Stimulated activated CD8-positive, alpha-beta memory T cell treated with anti-CD3 and anti-CD28 coated beads, Interleukin-4, amount 100 ng/mL, for 48 hours (primary cell): ENCODE results near the gene TUBA4A.
A peak's percentile ranks its signal among the peaks of the same experiment; 100 is the strongest.
"Not testable (repeated sequence)": the region's sequence is repeated elsewhere in the genome, so short reads cannot be mapped to it uniquely, and the experiment has no call there.

Experiments used
- DNase-seq: peaks from one replicate; pipeline ENCODE4 v3.0.0-alpha.2; 2020

Gene TUBA4A

GRCh38 chr2:219209236-219210195, 44.2 kb downstream of the TUBA4A start:
- no peak for DNase-seq

GRCh38 chr2:219207884-219208740, 45.6 kb downstream of the TUBA4A start:
- DNase-seq = no peak

DNA sequence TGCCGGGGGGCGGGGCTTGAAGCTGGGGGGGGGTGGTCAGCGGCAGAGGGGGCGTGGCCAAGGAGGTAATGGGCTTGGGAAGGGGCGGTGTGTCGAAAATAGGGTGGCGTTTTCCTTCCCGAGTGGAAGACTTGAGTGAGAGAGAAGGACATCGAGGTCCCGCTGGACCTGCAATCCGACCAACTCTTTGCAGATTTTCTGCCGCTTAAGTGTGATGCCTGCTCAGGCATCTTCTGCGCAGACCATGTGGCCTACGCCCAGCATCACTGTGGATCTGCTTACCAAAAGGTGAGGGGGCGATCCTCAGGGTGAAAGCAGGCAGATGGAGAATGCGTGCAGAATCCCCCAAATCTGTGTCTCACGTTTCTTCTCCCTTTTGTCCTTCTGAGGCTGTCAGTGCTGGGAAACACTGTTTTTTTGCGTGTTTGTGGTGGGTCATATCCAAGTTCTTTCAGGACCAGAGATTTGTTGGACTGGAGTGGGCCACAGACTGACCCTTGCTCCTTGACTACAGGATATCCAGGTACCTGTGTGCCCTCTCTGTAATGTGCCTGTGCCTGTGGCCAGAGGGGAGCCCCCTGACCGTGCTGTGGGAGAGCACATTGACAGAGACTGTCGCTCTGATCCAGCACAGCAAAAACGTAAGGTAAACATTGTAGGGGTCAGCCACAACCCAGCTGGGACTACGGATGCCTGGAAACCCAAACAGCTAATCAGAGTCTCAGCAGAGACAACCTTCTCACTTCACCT, 46.4 kb downstream of the TUBA4A start:
- DNase-seq = no peak

DNA sequence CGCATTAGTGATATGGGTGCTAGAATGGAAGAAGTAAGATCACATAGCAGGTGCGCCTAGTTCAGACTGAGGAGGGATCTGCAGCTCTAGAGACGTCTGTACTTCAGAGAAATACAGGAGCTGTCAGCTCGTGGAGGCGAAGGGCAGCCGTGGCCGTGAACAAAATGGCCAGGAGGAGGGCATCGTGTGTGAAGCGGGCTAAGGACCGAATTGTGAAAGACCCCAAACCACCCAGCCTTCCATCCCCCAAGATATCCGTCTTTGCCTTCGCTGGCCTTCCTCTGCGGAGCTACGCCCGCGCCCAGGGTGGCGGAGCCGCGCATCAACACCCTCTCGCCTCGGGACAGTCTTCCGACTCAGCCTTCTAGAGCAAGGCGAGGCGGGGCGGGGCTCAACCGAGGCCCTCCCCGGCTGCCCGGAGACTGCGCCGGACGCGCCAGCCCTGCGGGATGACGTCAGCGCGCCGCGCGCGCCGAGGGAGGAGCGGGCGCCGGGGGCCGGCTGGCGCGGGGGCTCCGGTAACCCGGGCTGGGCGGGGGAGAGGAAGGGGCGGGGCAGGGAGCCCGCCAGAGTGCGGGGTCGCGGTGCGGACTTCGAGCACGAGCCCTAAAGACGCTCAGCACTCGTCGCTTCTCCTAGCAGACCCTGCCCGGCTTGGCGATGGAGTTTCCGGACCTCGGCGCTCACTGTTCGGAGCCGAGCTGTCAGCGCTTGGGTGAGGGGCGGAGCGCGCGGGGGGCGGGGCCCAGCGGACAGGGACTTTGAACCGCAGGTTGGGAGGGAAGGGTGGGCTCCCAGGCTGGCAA, 47.2 kb downstream of the TUBA4A start, which contains the start of gene ZFAND2B:
Gene ZFAND2B, plus strand, starts transcription at position 455 of the 806 bp plus-strand sequence. Its CDS starts 206 bp downstream, at position 661.
- DNase-seq = peak; percentile 95

DNA sequence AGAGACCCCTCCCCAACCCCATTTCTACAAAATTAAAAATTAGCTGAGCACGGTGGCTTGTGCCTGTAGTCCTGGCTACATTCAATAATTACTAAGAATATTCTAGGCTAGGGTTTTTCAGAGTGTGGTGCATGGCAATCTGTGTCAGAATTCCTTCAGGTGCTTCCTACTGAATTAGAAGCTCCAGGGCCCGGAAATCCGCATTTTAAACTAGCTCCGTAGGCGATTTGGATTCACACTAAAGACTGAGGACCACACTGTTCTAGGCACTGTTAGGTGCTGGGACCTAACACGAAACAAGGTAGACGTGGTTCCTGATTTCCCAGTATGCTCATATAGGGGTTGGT, 47.8 kb downstream of the TUBA4A start:
- no peak for DNase-seq

DNA sequence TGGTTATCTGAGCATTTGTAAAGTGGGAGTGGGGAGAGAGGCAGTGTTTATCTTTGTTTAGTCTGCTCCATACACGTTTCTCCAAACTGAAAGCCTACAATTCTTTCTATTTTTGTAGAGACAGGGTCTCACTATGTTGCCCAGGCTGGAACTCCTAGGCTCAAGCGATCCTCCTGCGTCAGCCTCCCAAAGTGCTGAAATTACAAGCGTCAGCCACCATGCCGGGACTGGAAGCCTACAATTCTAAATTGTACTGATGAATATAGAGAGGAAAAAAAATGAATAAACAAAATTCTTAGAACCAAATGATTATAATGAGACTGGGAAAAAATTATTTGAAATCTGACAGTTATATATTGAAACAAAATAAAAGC, 48.6 kb downstream of the TUBA4A start:
- DNase-seq = no peak

- no peak for DNase-seq
Measured at GRCh38 chr2:219204425-219205164, 49.1 kb downstream of the TUBA4A start.

DNA sequence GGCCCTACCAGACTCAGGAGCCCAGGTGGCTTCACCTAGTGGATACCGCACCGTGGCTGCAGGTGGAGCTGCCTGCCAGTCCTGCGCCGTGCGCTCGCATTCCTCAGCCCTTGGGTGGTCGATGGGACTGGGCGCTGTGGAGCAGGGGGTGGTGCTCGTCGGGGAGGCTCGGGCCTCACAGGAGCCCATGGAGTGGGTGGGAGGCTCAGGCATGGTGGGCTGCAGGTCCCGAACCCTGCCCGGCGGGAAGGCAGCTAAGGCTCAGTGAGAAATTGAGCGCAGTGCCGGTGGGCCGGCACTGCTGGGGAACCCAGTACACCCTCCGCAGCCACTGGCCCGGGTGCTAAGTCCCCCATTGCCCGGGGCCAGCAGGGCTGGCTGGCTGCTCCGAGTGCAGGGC, 52.4 kb downstream of the TUBA4A start:
- not testable (repeated sequence) for DNase-seq

DNA sequence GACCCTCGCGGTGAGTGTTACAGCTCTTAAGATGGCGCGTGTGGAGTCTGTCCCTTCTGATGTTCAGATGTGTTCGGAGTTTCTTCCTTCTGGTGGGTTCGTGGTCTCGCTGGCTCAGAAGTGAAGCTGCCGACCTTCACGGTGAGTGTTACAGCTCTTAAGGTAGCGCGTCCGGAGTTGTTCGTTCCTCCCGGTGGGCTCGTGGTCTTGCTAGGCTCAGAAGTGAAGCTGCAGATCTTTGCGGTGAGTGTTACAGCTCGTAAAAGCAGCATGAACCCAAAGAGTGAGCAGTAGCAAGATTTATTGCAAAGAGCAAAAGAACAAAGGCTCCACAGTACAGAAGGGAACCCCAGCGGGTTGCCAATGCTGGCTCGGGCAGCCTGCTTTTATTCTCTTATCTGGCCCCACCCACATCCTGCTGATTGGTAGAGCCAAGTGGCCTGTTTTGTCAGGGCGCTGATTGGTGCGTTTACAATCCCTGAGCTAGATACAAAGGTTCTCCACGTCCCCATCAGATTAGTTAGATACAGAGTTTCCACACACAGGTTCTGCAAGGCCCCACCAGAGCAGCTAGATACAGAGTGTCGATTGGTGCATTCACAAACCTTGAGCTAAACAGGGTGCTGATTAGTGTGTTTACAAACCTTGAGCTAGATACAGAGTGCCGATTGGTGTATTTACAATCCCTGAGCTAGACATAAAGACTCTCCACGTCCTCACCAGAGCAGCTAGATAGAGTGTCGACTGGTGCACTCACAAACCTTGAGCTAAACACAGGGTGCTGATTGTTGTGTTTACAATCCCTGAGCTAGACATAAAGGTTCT, 53.0 kb downstream of the TUBA4A start:
- DNase-seq = peak; percentile 66
